ENCODE results near the gene STIMATE.

Gene STIMATE

GRCh38 chr3:52859686-52860423 is 37.5 kb downstream of the STIMATE start:
- no peak for DNase-seq

DNA sequence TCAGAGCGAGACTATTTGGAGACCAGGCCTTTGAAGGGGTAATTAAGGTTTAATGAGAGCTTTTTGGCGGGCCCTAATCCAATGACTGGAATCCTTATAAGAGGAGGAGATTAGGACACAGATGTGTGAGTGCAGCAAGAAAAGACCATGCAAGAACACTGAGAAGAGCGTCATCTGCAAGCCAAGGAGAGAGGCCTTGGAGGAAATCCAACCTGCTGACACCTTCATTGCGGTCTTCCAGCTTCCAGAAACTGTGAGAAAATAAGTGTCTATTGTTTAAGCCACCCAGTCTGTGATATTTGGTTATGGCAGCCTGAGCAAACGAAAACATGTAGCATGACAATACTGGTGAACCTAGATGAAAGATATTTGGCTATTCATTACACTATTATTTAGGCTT is 39.5 kb downstream of the STIMATE start:
- no peak for DNase-seq

- DNase-seq = no peak
These were observed 40.2 kb downstream of the STIMATE start for GRCh38 chr3:52857133-52857532.

DNA sequence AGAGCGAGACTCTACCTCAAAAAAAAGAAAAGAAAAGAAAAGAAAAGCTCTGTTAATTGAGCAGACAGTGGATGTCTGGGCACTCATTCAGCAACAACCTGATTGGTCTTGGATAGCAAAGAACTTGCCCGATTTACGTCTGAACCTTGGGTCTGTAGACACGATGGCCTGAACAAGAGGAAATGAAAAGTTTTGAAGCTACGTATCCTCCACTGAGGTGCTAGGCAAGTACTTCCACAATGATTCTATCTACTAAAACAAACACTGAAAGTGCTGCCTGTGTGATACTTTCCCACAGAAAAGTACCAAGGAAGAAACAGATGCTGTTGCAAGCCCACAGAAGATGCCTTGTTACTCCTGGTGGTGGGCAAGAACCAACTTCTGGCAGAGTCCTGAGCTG is 40.7 kb downstream of the STIMATE start:
- no peak for DNase-seq

GRCh38 chr3:52854013-52854412 is 43.3 kb downstream of the STIMATE start:
- no peak for DNase-seq

DNA sequence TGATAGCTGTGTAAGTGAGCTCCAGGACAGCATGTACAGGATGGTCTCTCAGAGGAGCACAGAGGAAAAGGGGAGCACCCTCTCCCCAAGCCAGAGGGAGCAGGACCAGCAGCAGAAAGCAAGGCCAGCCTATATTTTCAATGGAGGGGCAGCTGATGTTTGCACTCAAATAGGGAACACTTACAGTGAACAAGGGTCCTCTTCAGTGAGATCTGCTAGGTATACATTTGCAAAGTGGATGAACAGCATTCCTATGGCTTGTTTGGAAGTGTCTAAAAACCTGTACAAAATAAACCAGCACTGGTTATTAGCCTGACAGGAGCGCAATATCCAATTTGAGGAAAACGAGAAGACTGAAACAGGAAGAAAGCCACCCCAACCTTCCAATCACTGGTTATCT is 44.9 kb downstream of the STIMATE start:
- no peak for DNase-seq

DNA sequence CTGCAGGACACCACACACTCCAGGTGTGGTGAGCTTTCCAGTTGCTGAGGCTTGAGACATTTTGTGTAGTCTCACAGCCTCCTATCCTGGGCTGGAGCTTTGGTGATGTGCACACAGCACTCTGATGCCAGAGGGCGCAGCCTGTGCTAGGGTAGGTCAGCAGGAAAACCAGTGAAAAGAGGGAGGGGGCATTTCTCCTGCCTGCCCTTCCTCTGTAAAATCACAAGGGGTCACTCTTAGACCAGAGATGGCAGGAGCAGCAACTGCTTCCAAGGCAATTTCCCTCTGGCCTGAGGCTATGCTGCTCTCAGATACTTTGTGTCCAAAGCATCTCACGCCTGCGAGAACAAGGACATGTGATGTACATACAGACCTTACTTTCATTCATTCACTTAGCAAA is 46.0 kb downstream of the STIMATE start:
- no peak for DNase-seq

- DNase-seq = no peak
These were observed 47.7 kb downstream of the STIMATE start for GRCh38 chr3:52849656-52850055.

- DNase-seq = no peak
These were observed 48.7 kb downstream of the STIMATE start for GRCh38 chr3:52848617-52849016.

- DNase-seq = no peak
These were observed 49.6 kb downstream of the STIMATE start for GRCh38 chr3:52847726-52848125.

- no peak for DNase-seq
These were observed 50.1 kb downstream of the STIMATE start for GRCh38 chr3:52847241-52847640.

DNA sequence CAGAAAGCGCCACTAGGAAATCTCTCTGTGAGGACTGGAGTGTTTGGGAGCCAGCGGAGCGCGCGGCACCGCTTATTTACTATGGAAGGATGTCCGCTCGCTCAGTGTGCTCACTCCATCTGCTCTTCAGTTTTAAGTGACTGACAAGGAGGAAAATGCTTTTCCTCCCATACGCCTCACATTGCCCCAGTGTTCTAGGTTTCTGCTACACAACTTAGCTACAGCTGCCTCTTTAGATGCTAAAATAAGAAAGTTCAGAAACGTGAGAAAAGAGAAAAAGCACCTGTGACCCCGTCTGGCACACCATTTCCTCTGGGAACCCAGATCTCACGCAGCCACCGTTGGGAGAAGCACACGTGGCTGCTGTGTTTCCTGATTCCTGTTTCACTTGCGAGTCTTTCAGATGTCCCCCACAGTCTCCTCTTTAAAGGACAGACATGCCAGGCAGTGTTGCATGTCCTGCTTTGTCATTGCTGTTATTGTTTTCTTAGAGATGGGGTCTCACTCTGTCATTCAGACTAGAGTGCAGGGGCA is 50.8 kb downstream of the STIMATE start:
- no peak for DNase-seq

- peak; percentile 33 for DNase-seq
These were observed 51.5 kb downstream of the STIMATE start for GRCh38 chr3:52845691-52846431.

DNA sequence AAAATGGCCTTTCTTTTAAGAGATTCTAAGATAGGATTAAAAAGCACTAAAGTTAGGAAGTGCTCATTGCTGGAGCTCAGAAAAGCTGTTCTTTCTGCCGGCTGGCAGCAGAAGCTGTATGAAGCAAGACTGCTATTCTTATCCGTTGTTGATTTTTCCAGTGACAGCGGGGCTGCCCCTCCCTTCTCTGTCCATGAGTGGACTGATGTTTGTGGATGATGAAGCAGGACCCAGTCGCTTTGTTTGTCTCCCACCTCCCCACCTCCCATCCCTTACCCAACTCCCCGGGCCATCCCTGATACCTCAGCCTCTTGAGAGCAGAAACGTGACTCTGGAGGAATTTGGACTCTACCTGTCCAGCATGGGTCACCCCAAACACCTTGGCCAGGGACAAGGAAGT is 52.2 kb downstream of the STIMATE start:
- no peak for DNase-seq

DNA sequence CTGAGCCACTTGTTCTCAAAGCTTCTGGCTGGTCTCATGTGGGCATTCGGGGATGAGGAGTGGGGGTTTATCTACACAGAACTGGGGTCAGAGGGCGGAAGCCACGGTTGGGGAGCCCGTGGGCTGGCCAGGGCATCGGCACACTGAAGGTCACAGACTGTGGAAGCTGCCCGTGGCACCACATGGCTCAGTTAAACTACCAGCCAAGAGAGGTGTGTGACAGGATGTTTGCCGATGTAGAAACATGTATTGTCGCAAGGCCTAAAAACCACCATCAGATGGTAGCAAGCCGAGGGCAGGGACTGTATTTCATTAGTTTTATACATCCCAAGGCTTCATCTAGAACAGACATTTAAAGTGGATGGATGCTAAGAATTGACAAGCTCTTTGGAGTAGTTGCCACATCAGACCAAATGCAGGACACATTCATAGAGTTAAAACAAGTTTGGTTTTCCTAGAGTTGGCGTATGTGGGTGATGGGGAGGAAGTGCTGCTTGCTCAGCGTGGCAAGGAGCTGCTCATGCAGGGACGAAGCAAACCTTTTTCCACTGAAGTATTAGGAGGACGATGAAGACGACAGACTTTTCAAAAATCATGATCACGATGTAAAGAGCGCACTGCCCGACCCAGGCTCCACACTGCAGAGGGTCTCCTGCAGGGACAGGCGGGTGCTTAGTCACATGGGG is 52.9 kb downstream of the STIMATE start:
- no peak for DNase-seq

- no peak for DNase-seq
These were observed 53.5 kb downstream of the STIMATE start for GRCh38 chr3:52843881-52844280.

DNA sequence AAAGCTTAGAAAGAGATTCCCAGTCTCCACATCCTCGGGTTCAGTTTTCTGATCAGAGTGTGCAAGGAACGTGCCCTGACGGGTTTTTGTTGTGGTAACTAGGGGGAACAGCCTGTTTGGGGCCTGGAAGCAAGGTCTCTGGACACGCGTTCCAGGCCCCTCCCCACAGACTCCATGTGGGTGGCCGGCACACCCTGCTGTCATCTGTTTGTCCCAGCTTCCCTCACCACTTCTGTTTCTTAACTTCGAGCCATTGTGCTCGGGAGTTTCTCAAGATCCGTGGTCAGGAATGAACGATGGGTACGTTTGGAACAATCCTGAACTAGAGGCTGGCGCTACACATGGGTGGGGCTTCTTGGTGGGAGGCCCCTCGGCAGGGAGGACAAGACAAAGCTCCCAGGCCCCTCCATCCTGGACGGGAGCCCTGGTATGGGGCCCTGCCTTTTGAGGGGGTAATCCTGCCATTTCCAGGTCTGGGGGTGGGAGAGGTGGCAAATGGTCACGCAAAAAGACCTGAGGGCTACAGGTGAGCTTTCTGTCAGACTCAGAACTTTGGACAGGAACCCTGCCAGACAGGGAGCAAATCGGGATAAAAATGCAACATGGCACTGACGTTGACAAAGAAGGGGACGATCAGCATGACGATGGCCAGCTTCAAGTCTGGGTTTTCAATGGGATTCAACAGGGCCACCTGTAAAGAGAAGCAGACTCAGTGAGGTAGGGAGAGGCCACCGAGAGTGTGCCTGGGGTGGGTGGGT is 54.1 kb downstream of the STIMATE start:
- no peak for DNase-seq

GRCh38 chr3:52842424-52842823 is 54.9 kb downstream of the STIMATE start:
- no peak for DNase-seq

GRCh38 chr3:52841981-52842340 is 55.4 kb downstream of the STIMATE start:
- no peak for DNase-seq

DNA sequence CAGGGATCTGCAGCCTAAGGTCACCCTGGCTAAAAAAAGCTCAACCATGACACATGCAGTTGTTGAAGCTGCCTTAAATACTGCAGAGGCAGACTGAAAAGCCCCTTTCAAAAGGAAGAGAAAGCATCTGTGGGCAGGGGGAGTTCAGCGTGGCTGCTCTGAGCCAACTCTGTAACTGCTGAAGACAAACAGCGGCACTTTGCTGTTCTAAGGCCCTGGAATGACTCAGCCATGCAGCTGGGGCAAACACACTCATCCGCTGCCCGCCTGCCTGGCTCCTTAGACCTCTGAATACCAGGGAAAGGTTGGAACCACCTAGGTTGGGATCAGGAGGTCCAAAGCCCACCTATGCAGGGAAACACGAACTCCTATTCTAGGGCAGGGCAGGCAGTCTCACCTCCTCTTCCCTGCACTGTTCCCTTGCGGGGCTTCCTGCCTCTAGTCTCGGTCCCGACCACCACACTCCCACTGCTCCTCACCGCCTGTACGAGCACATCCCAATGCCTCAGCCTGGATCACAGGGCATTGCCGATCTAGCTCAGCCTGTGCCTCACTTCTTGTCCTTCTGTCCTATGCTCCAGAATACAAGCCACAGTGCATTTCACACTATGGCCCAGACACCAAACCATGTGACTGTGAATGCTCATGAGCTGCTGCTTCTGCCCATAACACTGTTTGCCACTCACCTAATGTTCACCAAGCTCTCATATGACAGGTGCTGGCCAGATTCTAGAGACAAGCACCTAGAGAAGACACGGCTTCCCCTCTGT is 56.0 kb downstream of the STIMATE start:
- no peak for DNase-seq

- DNase-seq = no peak
These were observed 57.3 kb downstream of the STIMATE start for GRCh38 chr3:52839892-52840545.

DNA sequence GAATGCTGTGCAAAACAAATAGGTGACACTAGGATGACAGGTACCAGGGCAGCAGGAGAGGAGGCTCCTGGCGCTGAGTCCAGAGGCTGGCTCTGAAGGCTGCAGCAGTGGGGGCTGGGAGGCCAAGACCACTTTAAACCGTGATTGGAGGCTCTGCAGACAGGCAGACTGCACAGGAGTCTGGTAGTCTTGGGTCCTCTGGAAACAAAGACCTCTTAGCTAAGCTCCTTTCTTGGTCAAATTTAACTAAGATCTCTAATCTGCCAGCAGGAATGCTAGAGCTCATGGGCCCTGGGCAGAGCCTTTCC is 58.1 kb downstream of the STIMATE start:
- no peak for DNase-seq
